ENCODE data around the gene KLHDC3. TPM values are rescaled to one million over a fixed set of nuclear protein-coding genes. Genes with fewer than 3 reads are reported as not detected.
A peak's percentile ranks its signal among the peaks of the same experiment; 100 is the strongest.

Gene KLHDC3
- total and polyA plus RNA-seq, 2 of the 13 experiments (the other 11 are each of a cell fraction or from before 2014, with no cell fraction given), result 78.3 to 91.5 TPM

DNA sequence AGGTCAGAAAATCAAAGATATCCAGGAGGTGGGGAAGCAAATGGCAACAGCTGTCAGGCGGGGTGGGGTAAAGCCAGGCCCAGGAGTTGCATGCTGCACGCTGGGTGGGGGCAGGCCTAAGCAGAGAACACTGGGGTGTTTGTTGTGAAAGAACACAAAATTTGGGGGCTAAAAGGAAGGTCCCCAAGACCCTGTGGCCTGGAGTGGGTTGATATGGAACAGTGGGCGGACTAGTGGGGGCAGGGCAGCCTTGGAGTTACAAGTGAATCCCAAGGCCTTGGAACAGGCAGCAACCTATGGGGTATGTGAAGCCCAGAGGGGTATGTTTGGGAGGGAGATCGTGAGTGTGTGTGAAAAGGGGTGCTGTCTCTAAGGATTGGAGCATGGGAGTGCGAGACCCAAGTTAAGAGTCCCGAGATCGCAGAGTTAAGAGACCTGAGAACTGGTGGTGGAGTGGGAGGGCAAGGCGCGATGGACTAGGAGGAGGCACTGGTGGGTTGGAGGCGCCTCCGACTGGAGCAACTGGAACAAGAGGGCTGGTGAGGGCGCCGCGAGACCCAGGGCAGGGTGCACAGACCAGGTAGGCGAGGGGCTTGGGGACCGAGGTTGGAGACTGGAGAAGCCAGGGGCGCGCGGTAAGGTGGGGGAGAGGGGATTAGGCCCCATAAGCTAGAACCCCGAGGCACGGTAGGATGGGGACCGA, 38.9 kb downstream of the KLHDC3 start (continued):
- TF ChIP-seq, protein P1, sequence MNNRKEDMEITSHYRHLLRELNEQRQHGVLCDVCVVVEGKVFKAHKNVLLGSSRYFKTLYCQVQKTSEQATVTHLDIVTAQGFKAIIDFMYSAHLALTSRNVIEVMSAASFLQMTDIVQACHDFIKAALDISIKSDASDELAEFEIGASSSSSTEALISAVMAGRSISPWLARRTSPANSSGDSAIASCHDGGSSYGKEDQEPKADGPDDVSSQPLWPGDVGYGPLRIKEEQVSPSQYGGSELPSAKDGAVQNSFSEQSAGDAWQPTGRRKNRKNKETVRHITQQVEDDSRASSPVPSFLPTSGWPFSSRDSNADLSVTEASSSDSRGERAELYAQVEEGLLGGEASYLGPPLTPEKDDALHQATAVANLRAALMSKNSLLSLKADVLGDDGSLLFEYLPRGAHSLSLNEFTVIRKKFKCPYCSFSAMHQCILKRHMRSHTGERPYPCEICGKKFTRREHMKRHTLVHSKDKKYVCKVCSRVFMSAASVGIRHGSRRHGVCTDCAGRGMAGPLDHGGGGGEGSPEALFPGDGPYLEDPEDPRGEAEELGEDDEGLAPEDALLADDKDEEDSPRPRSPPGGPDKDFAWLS (CRISPR knock-in tag; IDR thresholded peaks at IDR 0.05; ENCODE audit: borderline replicate concordance), result 0 out of 2 replicates have a peak, but pooled peaks have one; percentile 89
- TF ChIP-seq SMAD3 (CRISPR knock-in tag; IDR thresholded peaks at IDR 0.05), result no peak
- TF ChIP-seq JDP2 (CRISPR knock-in tag; IDR thresholded peaks at IDR 0.05; ENCODE audit: borderline replicate concordance), result no peak
- no peak for TF ChIP-seq KLF11 (CRISPR knock-in tag; IDR thresholded peaks at IDR 0.05)
- no peak for TF ChIP-seq TCF7 (IDR thresholded peaks at IDR 0.05; ENCODE audit: low read depth)
- 0 out of 2 replicates have a peak, but pooled peaks have one; percentile 23 for TF ChIP-seq ZKSCAN5 (CRISPR knock-in tag; IDR thresholded peaks at IDR 0.05)
- TF ChIP-seq MYNN (CRISPR knock-in tag; IDR thresholded peaks at IDR 0.05; ENCODE audit: low read depth), result no peak
- peak; percentile 82 for TF ChIP-seq ZNF883 (CRISPR knock-in tag; IDR thresholded peaks at IDR 0.05; ENCODE audit: not compliant biosample characterization)
- peak; percentile 16; the same call in 1 of the 2 replicates for TF ChIP-seq KDM5A (IDR thresholded peaks at IDR 0.05; ENCODE audit: borderline replicate concordance, low read length)
- TF ChIP-seq, protein P2, sequence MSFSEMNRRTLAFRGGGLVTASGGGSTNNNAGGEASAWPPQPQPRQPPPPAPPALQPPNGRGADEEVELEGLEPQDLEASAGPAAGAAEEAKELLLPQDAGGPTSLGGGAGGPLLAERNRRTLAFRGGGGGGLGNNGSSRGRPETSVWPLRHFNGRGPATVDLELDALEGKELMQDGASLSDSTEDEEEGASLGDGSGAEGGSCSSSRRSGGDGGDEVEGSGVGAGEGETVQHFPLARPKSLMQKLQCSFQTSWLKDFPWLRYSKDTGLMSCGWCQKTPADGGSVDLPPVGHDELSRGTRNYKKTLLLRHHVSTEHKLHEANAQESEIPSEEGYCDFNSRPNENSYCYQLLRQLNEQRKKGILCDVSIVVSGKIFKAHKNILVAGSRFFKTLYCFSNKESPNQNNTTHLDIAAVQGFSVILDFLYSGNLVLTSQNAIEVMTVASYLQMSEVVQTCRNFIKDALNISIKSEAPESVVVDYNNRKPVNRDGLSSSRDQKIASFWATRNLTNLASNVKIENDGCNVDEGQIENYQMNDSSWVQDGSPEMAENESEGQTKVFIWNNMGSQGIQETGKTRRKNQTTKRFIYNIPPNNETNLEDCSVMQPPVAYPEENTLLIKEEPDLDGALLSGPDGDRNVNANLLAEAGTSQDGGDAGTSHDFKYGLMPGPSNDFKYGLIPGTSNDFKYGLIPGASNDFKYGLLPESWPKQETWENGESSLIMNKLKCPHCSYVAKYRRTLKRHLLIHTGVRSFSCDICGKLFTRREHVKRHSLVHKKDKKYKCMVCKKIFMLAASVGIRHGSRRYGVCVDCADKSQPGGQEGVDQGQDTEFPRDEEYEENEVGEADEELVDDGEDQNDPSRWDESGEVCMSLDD (CRISPR knock-in tag; IDR thresholded peaks at IDR 0.05; ENCODE audit: borderline replicate concordance), result 0 out of 2 replicates have a peak, but pooled peaks have one; percentile 26
- TF ChIP-seq, protein P3, sequence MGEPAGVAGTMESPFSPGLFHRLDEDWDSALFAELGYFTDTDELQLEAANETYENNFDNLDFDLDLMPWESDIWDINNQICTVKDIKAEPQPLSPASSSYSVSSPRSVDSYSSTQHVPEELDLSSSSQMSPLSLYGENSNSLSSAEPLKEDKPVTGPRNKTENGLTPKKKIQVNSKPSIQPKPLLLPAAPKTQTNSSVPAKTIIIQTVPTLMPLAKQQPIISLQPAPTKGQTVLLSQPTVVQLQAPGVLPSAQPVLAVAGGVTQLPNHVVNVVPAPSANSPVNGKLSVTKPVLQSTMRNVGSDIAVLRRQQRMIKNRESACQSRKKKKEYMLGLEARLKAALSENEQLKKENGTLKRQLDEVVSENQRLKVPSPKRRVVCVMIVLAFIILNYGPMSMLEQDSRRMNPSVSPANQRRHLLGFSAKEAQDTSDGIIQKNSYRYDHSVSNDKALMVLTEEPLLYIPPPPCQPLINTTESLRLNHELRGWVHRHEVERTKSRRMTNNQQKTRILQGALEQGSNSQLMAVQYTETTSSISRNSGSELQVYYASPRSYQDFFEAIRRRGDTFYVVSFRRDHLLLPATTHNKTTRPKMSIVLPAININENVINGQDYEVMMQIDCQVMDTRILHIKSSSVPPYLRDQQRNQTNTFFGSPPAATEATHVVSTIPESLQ (CRISPR knock-in tag; conservative IDR thresholded peaks at IDR 0.05), result no peak
- no peak for TF ChIP-seq ZNF124 (CRISPR knock-in tag; IDR thresholded peaks at IDR 0.05)
- peak; percentile 46 for TF ChIP-seq PRPF4 (IDR thresholded peaks at IDR 0.05; ENCODE audit: low read depth, low read length, poor library complexity, severe bottlenecking)
- TF ChIP-seq SAP130 (CRISPR knock-in tag; IDR thresholded peaks at IDR 0.05; ENCODE audit: low read depth), result no peak; the same call in 1 of the 2 replicates
- no peak for TF ChIP-seq HNRNPUL1 (IDR thresholded peaks at IDR 0.05; ENCODE audit: low read depth, low read length)
- TF ChIP-seq, protein P4, sequence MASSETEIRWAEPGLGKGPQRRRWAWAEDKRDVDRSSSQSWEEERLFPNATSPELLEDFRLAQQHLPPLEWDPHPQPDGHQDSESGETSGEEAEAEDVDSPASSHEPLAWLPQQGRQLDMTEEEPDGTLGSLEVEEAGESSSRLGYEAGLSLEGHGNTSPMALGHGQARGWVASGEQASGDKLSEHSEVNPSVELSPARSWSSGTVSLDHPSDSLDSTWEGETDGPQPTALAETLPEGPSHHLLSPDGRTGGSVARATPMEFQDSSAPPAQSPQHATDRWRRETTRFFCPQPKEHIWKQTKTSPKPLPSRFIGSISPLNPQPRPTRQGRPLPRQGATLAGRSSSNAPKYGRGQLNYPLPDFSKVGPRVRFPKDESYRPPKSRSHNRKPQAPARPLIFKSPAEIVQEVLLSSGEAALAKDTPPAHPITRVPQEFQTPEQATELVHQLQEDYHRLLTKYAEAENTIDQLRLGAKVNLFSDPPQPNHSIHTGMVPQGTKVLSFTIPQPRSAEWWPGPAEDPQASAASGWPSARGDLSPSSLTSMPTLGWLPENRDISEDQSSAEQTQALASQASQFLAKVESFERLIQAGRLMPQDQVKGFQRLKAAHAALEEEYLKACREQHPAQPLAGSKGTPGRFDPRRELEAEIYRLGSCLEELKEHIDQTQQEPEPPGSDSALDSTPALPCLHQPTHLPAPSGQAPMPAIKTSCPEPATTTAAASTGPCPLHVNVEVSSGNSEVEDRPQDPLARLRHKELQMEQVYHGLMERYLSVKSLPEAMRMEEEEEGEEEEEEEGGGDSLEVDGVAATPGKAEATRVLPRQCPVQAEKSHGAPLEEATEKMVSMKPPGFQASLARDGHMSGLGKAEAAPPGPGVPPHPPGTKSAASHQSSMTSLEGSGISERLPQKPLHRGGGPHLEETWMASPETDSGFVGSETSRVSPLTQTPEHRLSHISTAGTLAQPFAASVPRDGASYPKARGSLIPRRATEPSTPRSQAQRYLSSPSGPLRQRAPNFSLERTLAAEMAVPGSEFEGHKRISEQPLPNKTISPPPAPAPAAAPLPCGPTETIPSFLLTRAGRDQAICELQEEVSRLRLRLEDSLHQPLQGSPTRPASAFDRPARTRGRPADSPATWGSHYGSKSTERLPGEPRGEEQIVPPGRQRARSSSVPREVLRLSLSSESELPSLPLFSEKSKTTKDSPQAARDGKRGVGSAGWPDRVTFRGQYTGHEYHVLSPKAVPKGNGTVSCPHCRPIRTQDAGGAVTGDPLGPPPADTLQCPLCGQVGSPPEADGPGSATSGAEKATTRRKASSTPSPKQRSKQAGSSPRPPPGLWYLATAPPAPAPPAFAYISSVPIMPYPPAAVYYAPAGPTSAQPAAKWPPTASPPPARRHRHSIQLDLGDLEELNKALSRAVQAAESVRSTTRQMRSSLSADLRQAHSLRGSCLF (CRISPR knock-in tag; IDR thresholded peaks at IDR 0.05; ENCODE audit: borderline replicate concordance), result no peak
- 0 out of 2 replicates have a peak, but pooled peaks have one; percentile 7 for TF ChIP-seq RXRB (CRISPR knock-in tag; IDR thresholded peaks at IDR 0.05; ENCODE audit: borderline replicate concordance)
